ENCODE data around the gene CNOT6.

- no peak for TF ChIP-seq CTCF (IDR thresholded peaks at IDR 0.05; ENCODE audit: insufficient read depth, low read depth, low read length)
- TF ChIP-seq EZH2 (IDR thresholded peaks at IDR 0.05; ENCODE audit: insufficient read depth, low read length), result no peak
These were observed 113.8 kb downstream of the CNOT6 start for GRCh38 chr5:180607861-180608571.
